Ovary (tissue), 3 donors: ENCODE results near the gene BTBD9.

Source experiments
- EP300 ChIP-seq: sonication (generic); formaldehyde crosslinking; IDR thresholded peaks from one replicate; pipeline ENCODE4 v1.6.1; 2017; ENCODE audit warnings: antibody characterized with exemption
- TF ChIP-seq, protein P1 (sequence below), 3 donors: fragments of 450-650 bp in 2 of 3; fragments of 200-600 bp in 1 of 3; IDR thresholded peaks; one replicate each; pipeline versions ENCODE4 v1.5.1 to v1.8.0; 2016 to 2022; ENCODE audit warnings: antibody characterized with exemption in 3 of 3, mild to moderate bottlenecking in 1 of 3
- donor health status: DM: no; HTN: no; CAD: no.

- TF ChIP-seq, protein P1, sequence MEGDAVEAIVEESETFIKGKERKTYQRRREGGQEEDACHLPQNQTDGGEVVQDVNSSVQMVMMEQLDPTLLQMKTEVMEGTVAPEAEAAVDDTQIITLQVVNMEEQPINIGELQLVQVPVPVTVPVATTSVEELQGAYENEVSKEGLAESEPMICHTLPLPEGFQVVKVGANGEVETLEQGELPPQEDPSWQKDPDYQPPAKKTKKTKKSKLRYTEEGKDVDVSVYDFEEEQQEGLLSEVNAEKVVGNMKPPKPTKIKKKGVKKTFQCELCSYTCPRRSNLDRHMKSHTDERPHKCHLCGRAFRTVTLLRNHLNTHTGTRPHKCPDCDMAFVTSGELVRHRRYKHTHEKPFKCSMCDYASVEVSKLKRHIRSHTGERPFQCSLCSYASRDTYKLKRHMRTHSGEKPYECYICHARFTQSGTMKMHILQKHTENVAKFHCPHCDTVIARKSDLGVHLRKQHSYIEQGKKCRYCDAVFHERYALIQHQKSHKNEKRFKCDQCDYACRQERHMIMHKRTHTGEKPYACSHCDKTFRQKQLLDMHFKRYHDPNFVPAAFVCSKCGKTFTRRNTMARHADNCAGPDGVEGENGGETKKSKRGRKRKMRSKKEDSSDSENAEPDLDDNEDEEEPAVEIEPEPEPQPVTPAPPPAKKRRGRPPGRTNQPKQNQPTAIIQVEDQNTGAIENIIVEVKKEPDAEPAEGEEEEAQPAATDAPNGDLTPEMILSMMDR (IDR thresholded peaks at IDR 0.05) = no peak
- no peak for TF ChIP-seq EP300
Measured at GRCh38 chr6:38142178-38142902, 497.4 kb downstream of the BTBD9 start.
